Superior temporal gyrus (tissue), 1 donor: ENCODE data around the gene STAT3.
"Not testable (repeated sequence)": the region's sequence is repeated elsewhere in the genome, so short reads cannot be mapped to it uniquely, and the experiment has no call there.

Experiments
- DNase-seq: peaks from one replicate; pipeline ENCODE4 v3.0.0-alpha.2; 2016; ENCODE audit errors: extremely low spot score

Gene STAT3

GRCh38 chr17:42386777-42387657 lies 1.2 kb downstream of the STAT3 start:
- peak; percentile 33 for DNase-seq

- no peak for DNase-seq
These were observed 6.3 kb downstream of the STAT3 start for GRCh38 chr17:42381898-42382297.

GRCh38 chr17:42380935-42381334 lies 7.3 kb downstream of the STAT3 start:
- no peak for DNase-seq

- DNase-seq, result no peak
These were observed 9.2 kb downstream of the STAT3 start for GRCh38 chr17:42378959-42379594.

GRCh38 chr17:42378359-42378958 lies 9.8 kb downstream of the STAT3 start:
- no peak for DNase-seq

GRCh38 chr17:42373896-42374295 lies 14.3 kb downstream of the STAT3 start:
- no peak for DNase-seq

- DNase-seq, result no peak
These were observed 16.1 kb downstream of the STAT3 start for GRCh38 chr17:42372142-42372541.

- DNase-seq, result not testable (repeated sequence)
These were observed 19.3 kb downstream of the STAT3 start for GRCh38 chr17:42368797-42369561.

GRCh38 chr17:42368310-42368709 lies 19.9 kb downstream of the STAT3 start:
- DNase-seq, result not testable (repeated sequence)

GRCh38 chr17:42366176-42367023 lies 21.8 kb downstream of the STAT3 start:
- DNase-seq, result not testable (repeated sequence)

- DNase-seq, result no peak
These were observed 23.1 kb downstream of the STAT3 start for GRCh38 chr17:42365136-42365535.

- DNase-seq, result no peak
These were observed 24.3 kb downstream of the STAT3 start for GRCh38 chr17:42363767-42364585.

GRCh38 chr17:42363231-42363630 lies 25.0 kb downstream of the STAT3 start:
- no peak for DNase-seq

- DNase-seq, result no peak
These were observed 25.8 kb downstream of the STAT3 start for GRCh38 chr17:42362245-42362961.

- no peak for DNase-seq
These were observed 26.5 kb downstream of the STAT3 start for GRCh38 chr17:42361781-42362186.

GRCh38 chr17:42360388-42360787 lies 27.9 kb downstream of the STAT3 start:
- not testable (repeated sequence) for DNase-seq

GRCh38 chr17:42359133-42359532 lies 29.1 kb downstream of the STAT3 start:
- no peak for DNase-seq

GRCh38 chr17:42358434-42358833 lies 29.8 kb downstream of the STAT3 start:
- DNase-seq, result no peak
